Esophagus squamous epithelium (tissue), 4 donors: ENCODE data around the gene PCLO.

Experiments used
- POLR2A ChIP-seq, 4 donors: fragments of 450-650 bp; IDR thresholded peaks; one replicate each; pipeline ENCODE4 v1.6.1; 2017; ENCODE audit warnings: antibody characterized with exemption in 4 of 4, mild to moderate bottlenecking in 4 of 4, moderate library complexity in 3 of 4
- TF ChIP-seq, protein P1 (sequence below), 6 experiments: fragments of 450-650 bp in 4 of 6; fragments of 200-600 bp in 2 of 6; sonication (generic) in 2 of 6; IDR thresholded peaks; one replicate each; pipeline ENCODE4 v1.5.1; 2016 to 2019; ENCODE audit warnings: antibody characterized with exemption in 6 of 6, mild to moderate bottlenecking in 4 of 6, moderate library complexity in 4 of 6

DNA sequence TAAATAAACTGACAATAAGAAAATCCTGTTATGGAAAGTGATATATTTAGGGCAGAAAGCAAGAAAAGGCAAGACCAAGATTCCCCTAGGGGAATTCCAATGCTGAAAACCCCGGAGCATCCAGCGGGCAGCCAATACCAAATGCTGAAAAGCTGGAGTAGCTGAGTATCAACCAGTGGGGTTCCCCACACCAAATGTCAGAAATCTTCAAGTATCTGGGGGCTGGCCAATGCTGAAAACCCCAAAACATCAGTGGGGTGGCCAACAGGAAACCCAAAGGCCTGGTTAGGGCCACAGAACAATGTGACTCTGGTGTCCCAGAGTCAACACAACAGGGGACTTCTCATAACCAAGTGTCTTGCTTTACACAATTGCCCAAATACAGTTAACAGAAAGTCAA lies 447.3 kb downstream of the PCLO start:
- TF ChIP-seq, protein P1, sequence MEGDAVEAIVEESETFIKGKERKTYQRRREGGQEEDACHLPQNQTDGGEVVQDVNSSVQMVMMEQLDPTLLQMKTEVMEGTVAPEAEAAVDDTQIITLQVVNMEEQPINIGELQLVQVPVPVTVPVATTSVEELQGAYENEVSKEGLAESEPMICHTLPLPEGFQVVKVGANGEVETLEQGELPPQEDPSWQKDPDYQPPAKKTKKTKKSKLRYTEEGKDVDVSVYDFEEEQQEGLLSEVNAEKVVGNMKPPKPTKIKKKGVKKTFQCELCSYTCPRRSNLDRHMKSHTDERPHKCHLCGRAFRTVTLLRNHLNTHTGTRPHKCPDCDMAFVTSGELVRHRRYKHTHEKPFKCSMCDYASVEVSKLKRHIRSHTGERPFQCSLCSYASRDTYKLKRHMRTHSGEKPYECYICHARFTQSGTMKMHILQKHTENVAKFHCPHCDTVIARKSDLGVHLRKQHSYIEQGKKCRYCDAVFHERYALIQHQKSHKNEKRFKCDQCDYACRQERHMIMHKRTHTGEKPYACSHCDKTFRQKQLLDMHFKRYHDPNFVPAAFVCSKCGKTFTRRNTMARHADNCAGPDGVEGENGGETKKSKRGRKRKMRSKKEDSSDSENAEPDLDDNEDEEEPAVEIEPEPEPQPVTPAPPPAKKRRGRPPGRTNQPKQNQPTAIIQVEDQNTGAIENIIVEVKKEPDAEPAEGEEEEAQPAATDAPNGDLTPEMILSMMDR (IDR thresholded peaks at IDR 0.05): no peak
- no peak for TF ChIP-seq POLR2A (IDR thresholded peaks at IDR 0.05)
